ENCODE data around the gene CFAP299. TPM values are rescaled to one million over a fixed set of nuclear protein-coding genes. Genes with fewer than 3 reads are reported as not detected.
"Not testable (repeated sequence)": the region's sequence is repeated elsewhere in the genome, so short reads cannot be mapped to it uniquely, and the experiment has no call there.

CFAP299 gene
- total RNA-seq, result not detected
- long read RNA-seq, result 0 reads

DNA sequence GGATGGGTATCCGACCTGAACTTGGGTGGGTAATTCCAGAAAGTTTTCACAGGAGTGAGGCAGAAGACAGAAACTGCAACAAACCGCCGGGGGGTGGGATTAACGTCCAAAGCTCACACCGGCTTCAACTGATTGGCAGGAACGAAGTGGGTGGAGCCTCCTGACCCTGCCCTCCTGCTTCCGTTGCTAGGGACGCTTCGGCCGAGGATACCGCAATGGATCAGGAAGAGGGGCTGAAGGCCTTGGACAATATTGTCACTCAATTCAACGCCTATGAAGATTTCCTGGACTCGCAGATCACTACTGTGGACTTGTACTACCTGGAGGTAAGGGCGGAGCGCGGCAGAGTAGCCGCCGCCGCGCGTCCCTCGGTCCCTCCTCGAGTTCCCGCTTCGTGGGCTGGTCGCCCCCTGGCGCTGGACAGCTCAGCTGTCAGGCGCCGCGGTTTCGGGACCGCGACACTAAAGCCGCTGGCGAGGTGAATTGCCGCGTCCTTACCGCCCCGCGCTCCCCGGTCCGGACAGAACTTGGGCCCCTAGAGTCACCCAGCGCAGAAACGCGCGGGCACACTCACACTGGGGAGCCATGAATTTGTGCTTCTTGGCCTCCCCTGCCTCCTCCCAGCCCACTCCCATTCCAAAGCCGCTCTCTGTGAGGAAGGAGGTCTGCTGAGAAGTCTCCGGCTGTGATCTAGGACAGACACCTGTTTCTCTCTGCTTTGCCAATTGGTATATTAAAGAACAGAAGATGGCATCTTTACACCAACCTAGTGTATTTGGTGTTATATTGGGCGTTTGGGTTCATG is at the start of gene CFAP299:
Gene CFAP299, plus strand, starts transcription at position 177 of the 805 bp plus-strand sequence.
- intact Hi-C loops (cut with DNase I), result no loop called here
- 0% methylated on average over 17 of the region's 49 CpGs for WGBS (ENCODE audit: insufficient coverage, low coverage, low lambda C conversion rate, missing lambda C conversion rate)
- no peak for TF ChIP-seq POLR2A (IDR thresholded peaks at IDR 0.05)
- TF ChIP-seq, protein P1, sequence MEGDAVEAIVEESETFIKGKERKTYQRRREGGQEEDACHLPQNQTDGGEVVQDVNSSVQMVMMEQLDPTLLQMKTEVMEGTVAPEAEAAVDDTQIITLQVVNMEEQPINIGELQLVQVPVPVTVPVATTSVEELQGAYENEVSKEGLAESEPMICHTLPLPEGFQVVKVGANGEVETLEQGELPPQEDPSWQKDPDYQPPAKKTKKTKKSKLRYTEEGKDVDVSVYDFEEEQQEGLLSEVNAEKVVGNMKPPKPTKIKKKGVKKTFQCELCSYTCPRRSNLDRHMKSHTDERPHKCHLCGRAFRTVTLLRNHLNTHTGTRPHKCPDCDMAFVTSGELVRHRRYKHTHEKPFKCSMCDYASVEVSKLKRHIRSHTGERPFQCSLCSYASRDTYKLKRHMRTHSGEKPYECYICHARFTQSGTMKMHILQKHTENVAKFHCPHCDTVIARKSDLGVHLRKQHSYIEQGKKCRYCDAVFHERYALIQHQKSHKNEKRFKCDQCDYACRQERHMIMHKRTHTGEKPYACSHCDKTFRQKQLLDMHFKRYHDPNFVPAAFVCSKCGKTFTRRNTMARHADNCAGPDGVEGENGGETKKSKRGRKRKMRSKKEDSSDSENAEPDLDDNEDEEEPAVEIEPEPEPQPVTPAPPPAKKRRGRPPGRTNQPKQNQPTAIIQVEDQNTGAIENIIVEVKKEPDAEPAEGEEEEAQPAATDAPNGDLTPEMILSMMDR (IDR thresholded peaks at IDR 0.05), result peak; percentile 33 to 59 (median 55)
- Histone ChIP-seq H3K27me3 (no peaks in the 10 kb centered on the region), H3K9me3 (no peaks in the 10 kb centered on the region), H3K4me1 (no peaks in the 10 kb centered on the region), H3K36me3 (no peaks in the 10 kb centered on the region), H3K27ac (peak within 1 kb of the TSS in 1 of 3 donors; percentile 35), H3K4me3 (peak within 1 kb of the TSS; percentile 48 to 73 (median 61))
- DNase-seq, result peak; percentile 90 to 94 (median 93)
- peak; percentile 97 to 98 (median 98) for ATAC-seq

- no peak for ATAC-seq
Measured at GRCh38 chr4:80286451-80286850, 49.1 kb upstream of the CFAP299 start.

DNA sequence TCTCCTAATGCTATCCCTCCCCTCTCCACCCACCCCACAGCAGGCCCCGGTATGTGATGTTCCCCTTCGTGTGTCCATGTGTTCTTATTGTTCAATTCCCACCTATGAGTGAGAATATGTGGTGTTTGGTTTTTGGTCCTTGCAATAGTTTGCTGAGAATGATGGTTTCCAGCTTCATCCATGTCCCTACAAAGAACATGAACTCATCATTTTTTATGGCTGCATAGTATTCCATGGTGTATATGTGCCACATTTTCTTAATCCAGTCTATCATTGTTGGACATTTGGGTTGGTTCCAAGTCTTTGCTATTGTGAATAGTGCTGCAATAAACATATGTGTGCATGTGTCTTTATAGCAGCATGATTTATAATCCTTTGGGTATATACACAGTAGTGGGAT is 44.9 kb upstream of the CFAP299 start:
- DNase-seq; intact Hi-C loops (cut with DNase I); H3K36me3 ChIP-seq; H3K27ac ChIP-seq; ATAC-seq; H3K27me3 ChIP-seq; H3K4me3 ChIP-seq; H3K9me3 ChIP-seq; H3K4me1 ChIP-seq: not testable (repeated sequence)
- WGBS (ENCODE audit: insufficient coverage, low coverage, low lambda C conversion rate, missing lambda C conversion rate), result 94% methylated on average over 2 of the region's 2 CpGs

More at GRCh38 chr4:80286451-80286850, 49.1 kb upstream of the CFAP299 start:
- no peaks in the 10 kb centered on the region for H3K9me3 ChIP-seq
- no peak overlapping the region for H3K4me3 ChIP-seq
- peaks cover 0 to 1% of the 10 kb centered on the region in 2 donors for H3K27me3 ChIP-seq
- no peaks in the 10 kb centered on the region for H3K4me1 ChIP-seq
- WGBS (ENCODE audit: insufficient coverage, low coverage, low lambda C conversion rate, missing lambda C conversion rate), result 55% methylated on average over 7 of the region's 7 CpGs
- no peak for TF ChIP-seq POLR2A (IDR thresholded peaks at IDR 0.05)
- TF ChIP-seq, protein P1 (IDR thresholded peaks at IDR 0.05), result no peak
- no peak for DNase-seq
- H3K27ac ChIP-seq, result no peak overlapping the region
- no peaks in the 10 kb centered on the region for H3K36me3 ChIP-seq
- intact Hi-C loops (cut with DNase I), result no loop called here

DNA sequence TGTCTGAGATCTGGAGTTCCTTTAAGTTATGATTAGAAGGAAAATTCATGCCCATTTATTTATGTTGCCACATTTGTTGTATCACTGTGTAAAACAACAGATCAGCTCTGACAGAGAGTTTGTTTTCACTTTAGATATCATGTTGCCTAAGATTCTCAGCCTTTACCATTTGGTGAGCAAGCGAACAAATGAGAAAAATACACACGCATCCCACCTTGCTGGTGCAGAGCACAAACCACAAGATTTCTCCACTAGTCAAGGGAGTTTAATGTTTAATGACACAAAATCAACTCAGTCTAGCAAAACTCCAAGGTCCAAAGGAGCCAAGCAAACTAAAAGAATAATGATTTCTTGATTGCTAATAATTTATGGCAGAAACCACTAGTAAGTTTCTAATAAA is 41.3 kb upstream of the CFAP299 start:
- no peaks in the 10 kb centered on the region for H3K36me3 ChIP-seq
- WGBS (ENCODE audit: insufficient coverage, low coverage, low lambda C conversion rate, missing lambda C conversion rate), result 25% methylated on average over 2 of the region's 2 CpGs
- no peak overlapping the region for H3K27ac ChIP-seq
- H3K4me3 ChIP-seq, result no peak overlapping the region
- DNase-seq (no peak), ATAC-seq (no peak)
- intact Hi-C loops (cut with DNase I), result no loop called here
- TF ChIP-seq POLR2A (IDR thresholded peaks at IDR 0.05), result no peak
- TF ChIP-seq, protein P1 (IDR thresholded peaks at IDR 0.05), result no peak
- H3K4me1 ChIP-seq, result no peaks in the 10 kb centered on the region
- H3K27me3 ChIP-seq, result no peaks in the 10 kb centered on the region
- no peaks in the 10 kb centered on the region for H3K9me3 ChIP-seq

DNA sequence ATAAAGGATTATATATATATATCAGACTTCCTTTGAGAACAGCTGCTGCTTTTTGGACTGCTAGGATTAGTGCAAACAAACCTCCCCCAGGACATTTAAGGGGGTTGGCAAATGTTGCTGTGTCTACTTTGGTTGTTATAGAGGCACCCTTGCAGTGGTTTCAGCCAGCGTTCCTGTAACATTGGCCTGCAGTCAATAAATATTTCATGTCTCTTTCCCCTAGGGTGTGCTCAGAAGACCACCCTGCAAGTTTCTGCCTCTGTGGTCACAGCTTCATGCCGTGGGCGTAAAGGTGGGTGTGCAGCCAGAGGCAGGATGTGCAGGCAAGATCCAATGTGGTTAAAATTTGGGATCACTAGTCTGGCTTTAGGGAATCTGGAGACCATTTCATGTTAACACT is 40.2 kb upstream of the CFAP299 start:
- H3K27ac ChIP-seq, result no peak overlapping the region
- TF ChIP-seq, protein P1 (IDR thresholded peaks at IDR 0.05), result no peak
- TF ChIP-seq POLR2A (IDR thresholded peaks at IDR 0.05), result no peak
- no peak overlapping the region for H3K4me3 ChIP-seq
- DNase-seq, result no peak
- H3K27me3 ChIP-seq, result no peaks in the 10 kb centered on the region
- H3K36me3 ChIP-seq, result no peaks in the 10 kb centered on the region
- intact Hi-C loops (cut with DNase I), result no loop called here
- 61% methylated on average over 3 of the region's 3 CpGs for WGBS (ENCODE audit: insufficient coverage, low coverage, low lambda C conversion rate, missing lambda C conversion rate)
- H3K9me3 ChIP-seq, result no peaks in the 10 kb centered on the region
- no peaks in the 10 kb centered on the region for H3K4me1 ChIP-seq
- no peak for ATAC-seq

All from right lobe of liver (tissue), 6 donors.